HCT116 (cell line): ENCODE measurements around the gene PRM2. TPM values are rescaled to one million over a fixed set of nuclear protein-coding genes. Genes with fewer than 3 reads are reported as not detected.

Source experiments
- ATAC-seq: fragments of 200-7000 bp; cut with Tn5 transposase; 2 replicates; pipeline ENCODE4 v1.9.1; 2020; ENCODE audit warnings: mild to moderate bottlenecking, moderate library complexity
- BruUV-seq: library from RNA; stranded (reverse); fragments of 400-500 nt; replicated peaks from 2 replicates; lab custom pipeline; 2021; lab: Mats Ljungman, UMichigan
- CTCF ChIA-PET: fragments of 300-600 bp; sonication (Branson Sonifier 250); formaldehyde crosslinking; loops from one replicate; lab custom pipeline; 2021; ENCODE audit warnings: antibody characterized with exemption; lab: Charles Lee
- POLR2A ChIA-PET: fragments of 300-600, 350-600 bp; sonication (Branson Sonifier 250); formaldehyde crosslinking; loops from one replicate; lab custom pipeline; 2021; ENCODE audit warnings: antibody characterized with exemption; lab: Charles Lee
- RAD21 ChIA-PET, 2 experiments: fragments of 300-600 bp; sonication (Branson Sonifier 250); formaldehyde crosslinking; loops; one replicate each; lab custom pipeline; 2023; ENCODE audit warnings: low total read pairs in 2 of 2; ENCODE audit not compliant: uncharacterized antibody in 2 of 2, unreplicated experiment in 2 of 2, low non-redundant PET in 1 of 2; lab: Charles Lee
- DNase-seq: peaks from one replicate; pipeline ENCODE4 v3.0.0-alpha.2; 2010; ENCODE audit warnings: low read depth, low spot score
- H2AFZ ChIP-seq: fragments of 200-600 bp; shearing (Covaris generic), sonication (generic); 2 replicates; pipeline ENCODE4 v1.6.1; 2017; ENCODE audit warnings: low read depth, mixed run types, mixed read lengths, antibody characterized with exemption, low read length; ENCODE audit not compliant: poor library complexity, severe bottlenecking
- H3K27ac ChIP-seq: 2 replicates; pipeline ENCODE4 v1.5.1; 2012; ENCODE audit warnings: low read depth, low read length
- H3K27me3 ChIP-seq: fragments of 200-600 bp; sonication (generic); 2 replicates; pipeline ENCODE4 v1.6.1; 2016; ENCODE audit warnings: mixed run types, low read length, mixed read lengths; ENCODE audit not compliant: insufficient read depth
- H3K36me3 ChIP-seq, 2 experiments: fragments of 200-500 bp in 1 of 2; fragments of 200-600 bp in 1 of 2; sonication (Bioruptor generic) in 1 of 2; sonication (generic) in 1 of 2; 2 replicates each; pipeline versions ENCODE4 v1.5.1 to v1.6.1; 2014 to 2016; ENCODE audit warnings: low read length in 2 of 2, inconsistent platforms in 1 of 2, mixed read lengths in 1 of 2, mixed run types in 1 of 2; ENCODE audit not compliant: insufficient read depth in 2 of 2, control insufficient read depth in 1 of 2
- H3K4me1 ChIP-seq, 2 experiments: fragments of 200-600 bp in 1 of 2; sonication (generic) in 1 of 2; 2 replicates each; pipeline versions ENCODE4 v1.5.1 to v1.6.1; 2012 to 2017; ENCODE audit warnings: low read length in 2 of 2, inconsistent platforms in 1 of 2, mild to moderate bottlenecking in 1 of 2, mixed read lengths in 1 of 2, mixed run types in 1 of 2, moderate library complexity in 1 of 2; ENCODE audit not compliant: insufficient read depth in 2 of 2, control insufficient read depth in 1 of 2
- H3K4me2 ChIP-seq: fragments of 200-600 bp; sonication (generic); 2 replicates; pipeline ENCODE4 v1.6.1; 2017; ENCODE audit warnings: mixed run types, low read length, mixed read lengths
- H3K4me3 ChIP-seq, 2 experiments: fragments of 200-600 bp in 1 of 2; sonication (generic) in 1 of 2; replicated peaks in 1 of 2; 2 replicates each; pipeline ENCODE4 v1.5.1; 2011 to 2016; ENCODE audit warnings: low read length in 2 of 2, control low read depth in 1 of 2, low read depth in 1 of 2, mild to moderate bottlenecking in 1 of 2, mixed read lengths in 1 of 2, mixed run types in 1 of 2
- H3K79me2 ChIP-seq: fragments of 200-600 bp; sonication (generic); 2 replicates; pipeline ENCODE4 v1.6.1; 2017; ENCODE audit warnings: mild to moderate bottlenecking, mixed run types, low read length, moderate library complexity, mixed read lengths; ENCODE audit not compliant: insufficient read depth
- H3K9ac ChIP-seq: fragments of 200-600 bp; sonication (generic); 2 replicates; pipeline ENCODE4 v1.6.1; 2016; ENCODE audit warnings: low read length, mixed read lengths
- H3K9me2 ChIP-seq: fragments of 200-600 bp; sonication (generic), shearing (Covaris generic); 2 replicates; pipeline ENCODE4 v1.6.1; 2017; ENCODE audit warnings: mixed run types, mild to moderate bottlenecking, moderate library complexity; ENCODE audit not compliant: insufficient read depth
- H3K9me3 ChIP-seq, 2 experiments: fragments of 200-500 bp in 1 of 2; fragments of 200-600 bp in 1 of 2; sonication (Bioruptor generic) in 1 of 2; sonication (generic) in 1 of 2; 2 replicates each; pipeline ENCODE4 v1.6.1; 2014 to 2017; ENCODE audit warnings: low read length in 2 of 2, mixed read lengths in 2 of 2, inconsistent platforms in 1 of 2, low read depth in 1 of 2, mild to moderate bottlenecking in 1 of 2, mixed run types in 1 of 2, moderate library complexity in 1 of 2; ENCODE audit not compliant: control insufficient read depth in 1 of 2, insufficient read depth in 1 of 2
- H4K20me1 ChIP-seq: fragments of 200-600 bp; sonication (generic), shearing (Covaris generic); 2 replicates; pipeline ENCODE4 v1.6.1; 2017; ENCODE audit warnings: mixed run types, mild to moderate bottlenecking, moderate library complexity; ENCODE audit not compliant: insufficient read depth
- ATF3 ChIP-seq: IDR thresholded peaks from 2 replicates; pipeline ENCODE4 v1.6.1; 2012
- CEBPB ChIP-seq: IDR thresholded peaks from 2 replicates; pipeline ENCODE4 v1.6.1; 2012; ENCODE audit warnings: low read depth
- CTCF ChIP-seq, 3 experiments: fragments of 200-600 bp in 1 of 3; sonication (generic) in 1 of 3; IDR thresholded peaks in 2 of 3; conservative IDR thresholded peaks in 1 of 3; 2 replicates each; pipeline ENCODE4 v1.5.1; 2012 to 2017; ENCODE audit warnings: low read depth in 2 of 3, low read length in 2 of 3, antibody characterized with exemption in 1 of 3, borderline replicate concordance in 1 of 3, control low read depth in 1 of 3, mild to moderate bottlenecking in 1 of 3, mixed read lengths in 1 of 3, mixed run types in 1 of 3, moderate library complexity in 1 of 3; ENCODE audit not compliant: insufficient read depth in 1 of 3
- ELF1 ChIP-seq: IDR thresholded peaks from 2 replicates; pipeline ENCODE4 v1.6.1; 2012; ENCODE audit warnings: low read depth, borderline replicate concordance
- EZH2 ChIP-seq: fragments of 200-600 bp; sonication (generic); IDR thresholded peaks from 2 replicates; pipeline ENCODE4 v1.6.1; 2017; ENCODE audit warnings: antibody characterized with exemption, mixed run types
- FOSL1 ChIP-seq: IDR thresholded peaks from 2 replicates; pipeline ENCODE4 v1.6.1; 2012; ENCODE audit warnings: low read depth
- JUND ChIP-seq: IDR thresholded peaks from 2 replicates; pipeline ENCODE4 v1.6.1; 2012
- MAX ChIP-seq: IDR thresholded peaks from 2 replicates; pipeline ENCODE4 v1.6.1; 2012
- POLR2AphosphoS5 ChIP-seq: IDR thresholded peaks from 2 replicates; pipeline ENCODE4 v1.6.1; 2011; ENCODE audit warnings: mild to moderate bottlenecking, low read depth, low read length, moderate library complexity
- RAD21 ChIP-seq: IDR thresholded peaks from 2 replicates; pipeline ENCODE4 v1.6.1; 2012; ENCODE audit warnings: low read depth, mild to moderate bottlenecking
- SIN3A ChIP-seq: IDR thresholded peaks from 2 replicates; pipeline ENCODE4 v1.6.1; 2012; ENCODE audit warnings: low read depth
- ZBTB33 ChIP-seq: IDR thresholded peaks from 2 replicates; pipeline ENCODE4 v1.6.1; 2011; ENCODE audit warnings: mild to moderate bottlenecking, low read length, moderate library complexity; ENCODE audit not compliant: insufficient replicate concordance; ENCODE audit errors: extremely low read depth
- ZNF274 ChIP-seq: fragments of 200-500 bp; sonication (Bioruptor generic); IDR thresholded peaks from 2 replicates; pipeline ENCODE4 v1.6.1; 2014; ENCODE audit warnings: mild to moderate bottlenecking, low read depth, low read length, inconsistent platforms
- intact Hi-C: fragments of 100-400 bp; cut with micrococcal nuclease; formaldehyde crosslinking; loops from 2 replicates; pipeline ENCODE4 v1.10.0; 2022
- total RNA-seq: library from RNA; stranded (reverse); gene quantifications from one replicate; pipeline ENCODE4 v1.2.1, GENCODE V29; 2021; ENCODE audit not compliant: unreplicated experiment

PRM2 gene
- total RNA-seq, 1 experiment from 2014 or later, result not detected

- DNase-seq (no peak), ATAC-seq (peak; percentile 73)
- Histone ChIP-seq H3K36me3 (no peaks in the 10 kb centered on the region), H3K9me3 (no peaks in the 10 kb centered on the region), H3K9ac (no peak overlapping the region), H3K4me2 (peak overlapping the region; percentile 1; the same call in 1 of the 2 replicates), H3K4me1 (peaks cover 13 to 14% of the 10 kb centered on the region in 2 experiments), H3K4me3 (no peak overlapping the region), H3K9me2 (no peaks in the 10 kb centered on the region), H3K27me3 (no peaks in the 10 kb centered on the region), H3K27ac (no peak overlapping the region), H2AFZ (no peak overlapping the region), H4K20me1 (no peaks in the 10 kb centered on the region), H3K79me2 (no peaks in the 10 kb centered on the region)
- ChIA-PET CTCF (no interaction called here), RAD21 (no interaction called here), POLR2A (no interaction called here)
- BruUV-seq, result no TSS peak
- TF ChIP-seq CTCF (IDR thresholded peaks at IDR 0.05 in 2 of 3, conservative IDR thresholded peaks at IDR 0.05 in 1 of 3; ENCODE audit: borderline replicate concordance in 1 of 3, insufficient read depth in 1 of 3, low read depth in 2 of 3, low read length in 2 of 3) (no peak), RAD21 (no peak), ELF1 (no peak), FOSL1 (no peak), MAX (no peak), ZNF274 (no peak), ATF3 (no peak), SIN3A (no peak), POLR2AphosphoS5 (no peak), JUND (no peak), EZH2 (no peak), ZBTB33 (no peak), CEBPB (no peak)
- intact Hi-C loops, result no loop called here
These were observed 43.9 kb upstream of the PRM2 start for GRCh38 chr16:11320170-11320569.
